Ovary (tissue), 9 donors: ENCODE results near the gene ATP10D. TPM values are rescaled to one million over a fixed set of nuclear protein-coding genes. Genes with fewer than 3 reads are reported as not detected.

Experiments
- DNase-seq, 5 donors: peaks; one replicate each; pipeline ENCODE4 v3.0.0-alpha.2; 2019 to 2020
- H3K27ac ChIP-seq, 2 donors: fragments of 200-600 bp; one replicate each; pipeline versions ENCODE4 v1.5.1 to v1.8.0; 2019 to 2022
- H3K27me3 ChIP-seq: fragments of 200-600 bp; one replicate; pipeline ENCODE4 v1.8.0; 2022
- H3K36me3 ChIP-seq: fragments of 200-600 bp; sonication (generic); one replicate; pipeline ENCODE4 v1.5.1; 2019
- H3K4me1 ChIP-seq: one replicate; pipeline ENCODE4 v1.8.1; 2013; ENCODE audit warnings: mild to moderate bottlenecking, moderate library complexity; ENCODE audit not compliant: insufficient read depth
- H3K4me3 ChIP-seq: fragments of 200-600 bp; sonication (generic); one replicate; pipeline ENCODE4 v1.5.1; 2017
- H3K9me3 ChIP-seq, 2 donors: fragments of 200-600 bp in 1 of 2; sonication (generic) in 1 of 2; one replicate each; pipeline versions ENCODE4 v1.5.1 to v1.8.1; 2013 to 2019; ENCODE audit warnings: mild to moderate bottlenecking in 1 of 2, moderate library complexity in 1 of 2
- CTCF ChIP-seq, 3 donors: fragments of 450-650 bp in 2 of 3; fragments of 200-600 bp in 1 of 3; IDR thresholded peaks; one replicate each; pipeline versions ENCODE4 v1.5.1 to v1.8.0; 2016 to 2022; ENCODE audit warnings: antibody characterized with exemption in 3 of 3, mild to moderate bottlenecking in 1 of 3
- EP300 ChIP-seq: sonication (generic); formaldehyde crosslinking; IDR thresholded peaks from one replicate; pipeline ENCODE4 v1.6.1; 2017; ENCODE audit warnings: antibody characterized with exemption
- POLR2A ChIP-seq: fragments of 450-650 bp; IDR thresholded peaks from one replicate; pipeline ENCODE4 v1.6.1; 2017; ENCODE audit warnings: antibody characterized with exemption, mild to moderate bottlenecking, moderate library complexity
- WGBS, 3 donors: extraction: QIAGEN DNeasy Blood & Tissue Kit in 1 of 3; methylation state at CpG; one replicate each; pipeline versions ENCODE4 v1.1.5 to v1.1.7; 2013 to 2017; 5-methylcytosine and 5-hydroxymethylcytosine counted together
- intact Hi-C, 4 donors: fragments of 100-400 bp; cut with DNase I; formaldehyde crosslinking; loops; one replicate each; pipeline versions ENCODE4 v1.11.0 to v1.15.1; 2022 to 2023
- polyA plus RNA-seq, 2 donors: library from polyadenylated mRNA; stranded (reverse); fragments of 200-250 nt in 1 of 2; fragments of 350-450 nt in 1 of 2; fragmentation: Illumina TruSeq in 1 of 2; extraction: RNeasy Lipid Tissue Mini Kit (QIAGEN cat#74804) in 1 of 2; gene quantifications; one replicate each; pipeline ENCODE4 v1.2.3, GENCODE V29; 2013 to 2014
- total RNA-seq, 7 donors: library from RNA; depleted of rRNA in 2 of 7; stranded (reverse); fragments of >200 nt in 2 of 7; fragmentation: NEBNext Ultra II Directional in 3 of 7; extraction: Animal tissue kit (Norgen Biotek cat#: 25700) in 3 of 7; gene quantifications; one replicate each; pipeline versions ENCODE4 v1.1.0 to v1.2.4, GENCODE V29; 2016 to 2023
- donor health status: DM: no; HTN: no; CAD: no; lungs with moderate emphysema.
- donor health status: DM: no; HTN: no; CAD: no.
- donor health status: Bipolar disorder and iron deficiency.
- donor health status: DM: yes; HTN: yes; CAD: no.
- donor health status: DM: no; HTN: no; CAD: no.
- donor health status: DM: yes; HTN: yes; CAD: no.

The ATP10D gene
- total and polyA plus RNA-seq, 9 donors = 8.2 to 27.8 (median 19.6) TPM

DNA sequence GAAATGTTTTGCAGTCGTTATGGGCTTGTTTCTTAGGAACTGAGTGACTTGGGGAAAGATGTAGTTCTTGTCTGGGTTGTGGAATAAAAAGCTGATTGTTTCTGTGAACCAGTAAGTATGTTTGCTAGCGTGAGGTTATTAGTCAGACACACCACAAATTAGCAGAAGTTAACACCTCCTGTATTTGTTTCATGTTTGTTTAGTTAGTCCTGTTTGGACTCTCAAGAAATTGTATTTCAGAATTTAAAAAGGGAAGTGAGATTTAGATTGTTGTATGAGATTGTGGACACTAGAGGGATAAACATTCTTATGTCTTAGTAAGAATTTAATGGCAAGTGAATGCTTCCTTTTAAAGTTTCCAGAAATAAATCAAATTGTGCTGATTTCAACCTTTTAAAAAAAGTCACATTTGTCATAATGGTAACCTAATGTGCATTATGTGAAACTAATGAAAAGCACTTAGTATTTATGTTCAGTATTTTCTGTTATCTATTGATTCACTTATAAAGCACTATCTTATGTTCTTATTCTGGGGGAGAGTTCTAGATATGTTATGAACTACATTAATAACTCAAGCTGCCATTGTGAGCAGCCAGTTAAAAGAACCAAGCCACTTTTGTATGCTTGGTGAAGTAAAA is 25.6 kb downstream of the ATP10D start:
- no peak for DNase-seq
- Histone ChIP-seq H3K4me1 (no peaks in the 10 kb centered on the region), H3K27ac (no peak overlapping the region), H3K9me3 (no peaks in the 10 kb centered on the region), H3K36me3 (no peaks in the 10 kb centered on the region), H3K27me3 (no peaks in the 10 kb centered on the region), H3K4me3 (no peak overlapping the region)
- TF ChIP-seq CTCF (IDR thresholded peaks at IDR 0.05) (no peak), EP300 (no peak), POLR2A (no peak)
- WGBS, 3 donors = 43 to 54% (median 45%) methylated on average over 2 of the region's 2 CpGs
- intact Hi-C loops = no loop called here

- no peak for TF ChIP-seq POLR2A
- TF ChIP-seq CTCF (IDR thresholded peaks at IDR 0.05) = no peak
- TF ChIP-seq EP300 = no peak
- Histone ChIP-seq H3K4me3 (no peak overlapping the region), H3K4me1 (no peaks in the 10 kb centered on the region), H3K27me3 (no peaks in the 10 kb centered on the region), H3K9me3 (no peaks in the 10 kb centered on the region), H3K27ac (no peak overlapping the region), H3K36me3 (no peaks in the 10 kb centered on the region)
- no peak for DNase-seq
- whole genome bisulfite sequencing, 3 donors = 92 to 99% (median 93%) methylated on average over 1 of the region's 1 CpG
- intact Hi-C loops = no loop called here
These were observed 28.4 kb downstream of the ATP10D start for GRCh38 chr4:47513461-47513860.

- Histone ChIP-seq H3K27me3 (no peaks in the 10 kb centered on the region), H3K36me3 (no peaks in the 10 kb centered on the region), H3K9me3 (no peaks in the 10 kb centered on the region), H3K4me1 (no peaks in the 10 kb centered on the region), H3K27ac (no peak overlapping the region), H3K4me3 (no peak overlapping the region)
- WGBS, 3 donors = 82 to 87% (median 82%) methylated on average over 3 of the region's 3 CpGs
- intact Hi-C loops = no loop called here
- DNase-seq = no peak
- TF ChIP-seq CTCF (IDR thresholded peaks at IDR 0.05) (no peak), EP300 (no peak), POLR2A (no peak)
These were observed 34.3 kb downstream of the ATP10D start for GRCh38 chr4:47519239-47519883.

- intact Hi-C loops = no loop called here
- no peak for TF ChIP-seq CTCF (IDR thresholded peaks at IDR 0.05)
- TF ChIP-seq EP300 = no peak
- no peak for TF ChIP-seq POLR2A
- H3K9me3 ChIP-seq = no peaks in the 10 kb centered on the region
- H3K36me3 ChIP-seq = no peaks in the 10 kb centered on the region
- peak in 1 of 5 donors; percentile 31 for DNase-seq
- H3K4me3 ChIP-seq = no peak overlapping the region
- no peaks in the 10 kb centered on the region for H3K4me1 ChIP-seq
- H3K27ac ChIP-seq = no peak overlapping the region
- 33 to 43% (median 41%) methylated on average over 5 of the region's 5 CpGs for WGBS, 3 donors
- H3K27me3 ChIP-seq = no peaks in the 10 kb centered on the region
These were observed 40.2 kb downstream of the ATP10D start for GRCh38 chr4:47525154-47525819.
